ENCODE data around the gene CYB5R4. TPM values are rescaled to one million over a fixed set of nuclear protein-coding genes. Genes with fewer than 3 reads are reported as not detected.

CYB5R4 gene
- total and polyA plus RNA-seq, 2 experiments from 2014 or later = 4.1 to 17.5 TPM

DNA sequence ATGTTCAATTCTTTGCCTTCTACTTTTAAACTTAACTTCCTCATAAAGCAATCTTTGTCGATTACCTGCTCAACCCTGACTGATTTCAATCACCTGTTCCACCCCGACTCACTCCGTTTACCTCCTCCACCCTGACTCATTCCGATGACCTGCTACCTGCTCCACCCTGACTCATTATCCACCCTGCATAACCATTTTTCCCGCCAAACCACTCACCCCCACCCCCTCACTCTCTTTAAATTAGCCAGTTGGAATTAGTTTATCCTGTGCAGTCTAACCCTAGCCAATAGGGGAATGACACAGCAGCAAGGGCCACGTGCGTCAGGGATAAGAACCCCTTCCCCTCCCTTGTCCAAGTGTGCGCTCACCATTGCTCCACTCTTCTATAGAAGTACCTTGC is 117.4 kb downstream of the CYB5R4 start:
- no peaks in the 10 kb centered on the region for H3K79me2 ChIP-seq (ENCODE audit: insufficient read depth)
- no peak overlapping the region for H2AFZ ChIP-seq
- H3K4me3 ChIP-seq = no peak overlapping the region
- no peaks in the 10 kb centered on the region for H4K20me1 ChIP-seq (ENCODE audit: insufficient read depth)
- in situ Hi-C loops (cut with MboI) = no loop called here
- TF ChIP-seq EZH2 (IDR thresholded peaks at IDR 0.05; ENCODE audit: insufficient read depth, poor library complexity, severe bottlenecking) (no peak), EZH2phosphoT487 (IDR thresholded peaks at IDR 0.05; ENCODE audit: insufficient read depth, low read depth) (no peak)
- no peak overlapping the region for H3K9ac ChIP-seq
- 92 to 93% methylated on average over 8 of the region's 8 CpGs for WGBS, 2 experiments (ENCODE audit: low coverage in 1 of 2, low lambda C conversion rate in 2 of 2, missing lambda C conversion rate in 2 of 2)
- H3K4me2 ChIP-seq (ENCODE audit: unreplicated experiment) = no peak overlapping the region
- H3K36me3 ChIP-seq (ENCODE audit: low read depth) = no peaks in the 10 kb centered on the region
- H3K9me3 ChIP-seq (ENCODE audit: low read depth) = no peaks in the 10 kb centered on the region
- no peaks in the 10 kb centered on the region for H3K4me1 ChIP-seq (ENCODE audit: insufficient read depth)
- H3K27me3 ChIP-seq (replicated peaks; ENCODE audit: insufficient read depth) = no peaks in the 10 kb centered on the region
- H3K27ac ChIP-seq = no peak overlapping the region
- no peaks in the 10 kb centered on the region for H3F3A ChIP-seq (ENCODE audit: insufficient read depth)
- H3K9me2 ChIP-seq (ENCODE audit: insufficient read depth) = no peaks in the 10 kb centered on the region
- DNase-seq = no peak

DNA sequence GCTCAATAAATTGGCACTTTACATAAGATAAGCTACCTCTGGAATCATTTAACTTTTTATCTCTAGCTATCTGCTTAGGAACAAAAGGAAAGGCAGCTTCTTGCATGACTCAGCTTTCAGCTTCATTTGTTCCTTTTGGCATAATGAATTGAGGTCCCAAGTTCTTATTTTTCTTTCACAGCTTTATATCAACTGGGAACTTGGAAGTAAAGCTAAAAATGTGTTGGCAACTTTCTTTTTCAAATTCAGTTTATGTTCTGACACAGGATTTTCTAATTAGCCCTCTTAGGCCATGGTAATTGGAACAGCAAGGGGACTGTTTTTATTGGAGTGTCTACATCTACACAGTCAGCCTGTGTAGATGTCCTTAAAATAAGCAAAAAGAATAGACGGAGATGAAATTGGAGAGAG is 118.8 kb downstream of the CYB5R4 start:
- no peak overlapping the region for H3K9ac ChIP-seq
- no peak for TF ChIP-seq EZH2 (IDR thresholded peaks at IDR 0.05; ENCODE audit: insufficient read depth, poor library complexity, severe bottlenecking)
- no peak for TF ChIP-seq EZH2phosphoT487 (IDR thresholded peaks at IDR 0.05; ENCODE audit: insufficient read depth, low read depth)
- H3K79me2 ChIP-seq (ENCODE audit: insufficient read depth) = no peaks in the 10 kb centered on the region
- DNase-seq = no peak
- H3K9me3 ChIP-seq (ENCODE audit: low read depth) = no peaks in the 10 kb centered on the region
- H3K36me3 ChIP-seq (ENCODE audit: low read depth) = no peaks in the 10 kb centered on the region
- H3K27me3 ChIP-seq (replicated peaks; ENCODE audit: insufficient read depth) = no peaks in the 10 kb centered on the region
- H3K4me2 ChIP-seq (ENCODE audit: unreplicated experiment) = no peak overlapping the region
- H3K4me3 ChIP-seq = no peak overlapping the region
- 0 to 7% methylated on average over 1 of the region's 1 CpG for WGBS, 2 experiments (ENCODE audit: low coverage in 1 of 2, low lambda C conversion rate in 2 of 2, missing lambda C conversion rate in 2 of 2)
- no peaks in the 10 kb centered on the region for H3K9me2 ChIP-seq (ENCODE audit: insufficient read depth)
- in situ Hi-C loops (cut with MboI) = no loop called here
- no peaks in the 10 kb centered on the region for H4K20me1 ChIP-seq (ENCODE audit: insufficient read depth)
- no peak overlapping the region for H2AFZ ChIP-seq
- H3F3A ChIP-seq (ENCODE audit: insufficient read depth) = no peaks in the 10 kb centered on the region
- H3K27ac ChIP-seq = no peak overlapping the region
- H3K4me1 ChIP-seq (ENCODE audit: insufficient read depth) = no peaks in the 10 kb centered on the region

DNA sequence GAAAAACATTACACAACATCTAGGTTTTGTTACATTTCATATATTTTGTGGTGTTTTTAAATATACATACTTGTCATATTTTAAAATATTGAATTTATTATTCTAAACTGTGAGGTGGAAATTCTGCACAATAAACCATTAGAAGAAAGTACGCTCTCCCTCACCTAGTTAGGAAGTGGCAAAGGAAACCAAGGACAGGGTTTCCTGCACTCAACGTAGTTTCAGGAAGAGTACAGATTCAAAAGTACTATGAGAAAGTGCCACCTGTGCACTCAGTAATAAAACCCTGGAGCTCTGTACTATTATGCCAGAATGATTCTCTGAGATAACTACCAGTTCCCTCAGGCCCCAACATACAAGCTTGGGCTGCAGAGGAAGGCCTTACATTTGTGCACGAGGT is 119.5 kb downstream of the CYB5R4 start:
- no peaks in the 10 kb centered on the region for H3K9me2 ChIP-seq (ENCODE audit: insufficient read depth)

DNA sequence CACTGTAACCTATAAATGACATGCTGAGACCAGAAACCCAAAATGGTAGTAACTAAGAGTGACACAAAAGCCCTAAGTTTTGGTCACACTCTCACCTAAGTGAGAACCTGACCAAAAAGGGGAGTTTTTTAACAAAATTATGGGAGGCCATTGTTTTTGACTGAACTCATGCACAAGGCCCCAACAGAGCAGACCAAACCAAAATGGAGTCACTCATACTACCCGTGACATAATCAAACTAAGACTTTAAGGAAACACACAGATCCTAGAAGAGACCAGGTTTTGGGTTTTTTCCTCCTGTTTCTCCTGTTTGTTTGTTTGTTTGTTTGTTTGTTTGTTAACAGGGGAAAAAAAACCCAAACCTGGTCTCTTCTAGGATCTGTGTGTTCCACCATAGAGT is 124.9 kb downstream of the CYB5R4 start:
- H3K9me3 ChIP-seq (ENCODE audit: low read depth) = no peaks in the 10 kb centered on the region
- TF ChIP-seq EZH2phosphoT487 (IDR thresholded peaks at IDR 0.05; ENCODE audit: insufficient read depth, low read depth) (no peak), EZH2 (IDR thresholded peaks at IDR 0.05; ENCODE audit: insufficient read depth, poor library complexity, severe bottlenecking) (no peak)
- H2AFZ ChIP-seq = no peak overlapping the region
- H3K36me3 ChIP-seq (ENCODE audit: low read depth) = no peaks in the 10 kb centered on the region
- H3K4me3 ChIP-seq = no peak overlapping the region
- no peak overlapping the region for H3K9ac ChIP-seq
- no peak for DNase-seq
- no peaks in the 10 kb centered on the region for H3K79me2 ChIP-seq (ENCODE audit: insufficient read depth)
- 74 to 91% methylated on average over 1 of the region's 1 CpG for WGBS, 2 experiments (ENCODE audit: low coverage in 1 of 2, low lambda C conversion rate in 2 of 2, missing lambda C conversion rate in 2 of 2)
- no peaks in the 10 kb centered on the region for H3K27me3 ChIP-seq (replicated peaks; ENCODE audit: insufficient read depth)
- no peak overlapping the region for H3K4me2 ChIP-seq (ENCODE audit: unreplicated experiment)
- H3F3A ChIP-seq (ENCODE audit: insufficient read depth) = no peaks in the 10 kb centered on the region
- no peaks in the 10 kb centered on the region for H4K20me1 ChIP-seq (ENCODE audit: insufficient read depth)
- H3K9me2 ChIP-seq (ENCODE audit: insufficient read depth) = no peaks in the 10 kb centered on the region
- no peaks in the 10 kb centered on the region for H3K4me1 ChIP-seq (ENCODE audit: insufficient read depth)
- in situ Hi-C loops (cut with MboI) = no loop called here
- H3K27ac ChIP-seq = no peak overlapping the region

More for the DNA sequence above, 119.5 kb downstream of the CYB5R4 start:
- no peaks in the 10 kb centered on the region for H3F3A ChIP-seq (ENCODE audit: insufficient read depth)
- WGBS, 2 experiments (ENCODE audit: low coverage in 1 of 2, low lambda C conversion rate in 2 of 2, missing lambda C conversion rate in 2 of 2) = 69 to 71% methylated on average over 3 of the region's 3 CpGs
- no peaks in the 10 kb centered on the region for H3K4me1 ChIP-seq (ENCODE audit: insufficient read depth)
- no peak overlapping the region for H2AFZ ChIP-seq
- H3K9me3 ChIP-seq (ENCODE audit: low read depth) = no peaks in the 10 kb centered on the region
- no peaks in the 10 kb centered on the region for H3K36me3 ChIP-seq (ENCODE audit: low read depth)
- no peak for DNase-seq
- in situ Hi-C loops (cut with MboI) = no loop called here
- TF ChIP-seq EZH2phosphoT487 (IDR thresholded peaks at IDR 0.05; ENCODE audit: insufficient read depth, low read depth) (no peak), EZH2 (IDR thresholded peaks at IDR 0.05; ENCODE audit: insufficient read depth, poor library complexity, severe bottlenecking) (no peak)
- H3K27me3 ChIP-seq (replicated peaks; ENCODE audit: insufficient read depth) = no peaks in the 10 kb centered on the region
- no peaks in the 10 kb centered on the region for H4K20me1 ChIP-seq (ENCODE audit: insufficient read depth)
- no peak overlapping the region for H3K9ac ChIP-seq
- H3K4me3 ChIP-seq = no peak overlapping the region
- H3K79me2 ChIP-seq (ENCODE audit: insufficient read depth) = no peaks in the 10 kb centered on the region
- no peak overlapping the region for H3K27ac ChIP-seq
- H3K4me2 ChIP-seq (ENCODE audit: unreplicated experiment) = no peak overlapping the region

DNA sequence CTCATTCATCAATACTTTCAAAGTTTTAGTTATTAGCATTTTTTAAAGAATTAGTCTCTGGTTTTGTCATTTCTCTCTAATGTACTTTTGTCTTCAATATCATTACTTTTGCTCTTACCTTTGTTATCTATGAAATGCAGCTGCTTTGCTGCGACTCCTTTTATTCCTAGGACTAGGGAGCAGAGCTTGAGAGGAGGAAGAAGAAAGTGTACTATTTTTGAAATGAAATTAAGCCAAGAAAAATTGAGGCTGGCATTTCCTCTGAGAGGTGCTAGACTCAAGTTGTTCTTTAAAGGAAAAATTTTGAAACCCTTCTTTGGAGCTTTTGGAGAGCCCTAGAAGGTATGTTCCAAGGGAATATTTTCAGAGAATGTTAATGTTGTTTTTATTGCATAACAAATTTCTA is 125.8 kb downstream of the CYB5R4 start:
- Histone ChIP-seq H3K27me3 (replicated peaks; ENCODE audit: insufficient read depth) (no peaks in the 10 kb centered on the region), H3K36me3 (ENCODE audit: low read depth) (no peaks in the 10 kb centered on the region), H3K9me3 (ENCODE audit: low read depth) (no peaks in the 10 kb centered on the region), H4K20me1 (ENCODE audit: insufficient read depth) (no peaks in the 10 kb centered on the region), H3K4me1 (ENCODE audit: insufficient read depth) (no peaks in the 10 kb centered on the region), H3K4me3 (no peak overlapping the region), H3K4me2 (ENCODE audit: unreplicated experiment) (no peak overlapping the region), H3F3A (ENCODE audit: insufficient read depth) (no peaks in the 10 kb centered on the region), H3K9me2 (ENCODE audit: insufficient read depth) (no peaks in the 10 kb centered on the region), H3K27ac (no peak overlapping the region), H3K9ac (no peak overlapping the region), H2AFZ (no peak overlapping the region), H3K79me2 (ENCODE audit: insufficient read depth) (no peaks in the 10 kb centered on the region)
- in situ Hi-C loops (cut with MboI) = no loop called here
- DNase-seq = no peak
- WGBS, 2 experiments (ENCODE audit: low coverage in 1 of 2, low lambda C conversion rate in 2 of 2, missing lambda C conversion rate in 2 of 2) = 81 to 83% methylated on average over 1 of the region's 1 CpG
- TF ChIP-seq EZH2 (IDR thresholded peaks at IDR 0.05; ENCODE audit: insufficient read depth, poor library complexity, severe bottlenecking) (no peak), EZH2phosphoT487 (IDR thresholded peaks at IDR 0.05; ENCODE audit: insufficient read depth, low read depth) (no peak)
